Gastroesophageal sphincter (tissue), 3 donors: ENCODE data around the gene JAK3.

Source experiments
- EP300 ChIP-seq: sonication (generic); formaldehyde crosslinking; IDR thresholded peaks from one replicate; pipeline ENCODE4 v1.6.1; 2017; ENCODE audit warnings: antibody characterized with exemption, mild to moderate bottlenecking
- TF ChIP-seq, protein P1 (sequence below), 4 experiments: fragments of 200-600 bp in 2 of 4; fragments of 450-650 bp in 2 of 4; sonication (generic) in 1 of 4; IDR thresholded peaks; one replicate each; pipeline ENCODE4 v1.5.1; 2017 to 2019; ENCODE audit warnings: antibody characterized with exemption in 4 of 4, mild to moderate bottlenecking in 2 of 4, moderate library complexity in 2 of 4

DNA sequence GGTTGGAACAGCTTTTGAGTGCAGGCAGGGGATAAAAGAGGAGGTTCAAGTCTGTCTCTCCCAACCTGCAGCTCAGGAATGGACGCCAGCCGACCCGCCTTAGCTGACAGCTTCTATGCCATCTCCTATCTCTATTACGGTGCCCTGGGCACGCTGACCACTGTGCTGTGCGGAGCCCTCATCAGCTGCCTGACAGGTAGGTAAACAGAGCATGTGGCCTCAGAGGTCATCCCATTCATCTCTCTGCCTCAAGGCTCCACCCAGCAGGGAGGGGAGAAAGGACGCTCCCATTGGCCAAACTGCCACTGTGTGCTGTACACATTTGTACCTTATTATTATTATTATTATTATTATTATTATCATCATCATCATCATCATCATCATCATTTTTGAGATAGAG lies 40.5 kb upstream of the JAK3 start:
- no peak for TF ChIP-seq EP300
- TF ChIP-seq, protein P1, sequence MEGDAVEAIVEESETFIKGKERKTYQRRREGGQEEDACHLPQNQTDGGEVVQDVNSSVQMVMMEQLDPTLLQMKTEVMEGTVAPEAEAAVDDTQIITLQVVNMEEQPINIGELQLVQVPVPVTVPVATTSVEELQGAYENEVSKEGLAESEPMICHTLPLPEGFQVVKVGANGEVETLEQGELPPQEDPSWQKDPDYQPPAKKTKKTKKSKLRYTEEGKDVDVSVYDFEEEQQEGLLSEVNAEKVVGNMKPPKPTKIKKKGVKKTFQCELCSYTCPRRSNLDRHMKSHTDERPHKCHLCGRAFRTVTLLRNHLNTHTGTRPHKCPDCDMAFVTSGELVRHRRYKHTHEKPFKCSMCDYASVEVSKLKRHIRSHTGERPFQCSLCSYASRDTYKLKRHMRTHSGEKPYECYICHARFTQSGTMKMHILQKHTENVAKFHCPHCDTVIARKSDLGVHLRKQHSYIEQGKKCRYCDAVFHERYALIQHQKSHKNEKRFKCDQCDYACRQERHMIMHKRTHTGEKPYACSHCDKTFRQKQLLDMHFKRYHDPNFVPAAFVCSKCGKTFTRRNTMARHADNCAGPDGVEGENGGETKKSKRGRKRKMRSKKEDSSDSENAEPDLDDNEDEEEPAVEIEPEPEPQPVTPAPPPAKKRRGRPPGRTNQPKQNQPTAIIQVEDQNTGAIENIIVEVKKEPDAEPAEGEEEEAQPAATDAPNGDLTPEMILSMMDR (IDR thresholded peaks at IDR 0.05): no peak
